H9 (cell line): Measurements from ENCODE around the gene CLK4. TPM values are rescaled to one million over a fixed set of nuclear protein-coding genes. Genes with fewer than 3 reads are reported as not detected.

Source experiments
- DNase-seq: peaks from one replicate; pipeline ENCODE4 v3.0.0-alpha.2; 2017
- H2AFZ ChIP-seq: one replicate; pipeline ENCODE4 v1.6.1; 2013; ENCODE audit warnings: mild to moderate bottlenecking, low read length, control low read depth, moderate library complexity
- H2AK5ac ChIP-seq: 2 replicates; pipeline ENCODE4 v1.6.1; 2013; ENCODE audit warnings: low read length, control low read depth, mixed read lengths; ENCODE audit not compliant: insufficient read length
- H2BK120ac ChIP-seq: one replicate; pipeline ENCODE4 v1.6.1; 2013; ENCODE audit warnings: low read depth, mild to moderate bottlenecking, low read length, control low read depth, inconsistent platforms; ENCODE audit not compliant: poor library complexity, severe bottlenecking
- H2BK12ac ChIP-seq: 2 replicates; pipeline ENCODE4 v1.6.1; 2013; ENCODE audit warnings: low read length, control low read depth, mixed read lengths, low read depth; ENCODE audit not compliant: insufficient read length
- H2BK15ac ChIP-seq: 2 replicates; pipeline ENCODE4 v1.6.1; 2013; ENCODE audit warnings: low read depth, low read length, control low read depth
- H2BK20ac ChIP-seq: one replicate; pipeline ENCODE4 v1.6.1; 2013; ENCODE audit warnings: low read depth, mild to moderate bottlenecking, low read length, control low read depth, inconsistent platforms; ENCODE audit not compliant: poor library complexity, severe bottlenecking
- H2BK5ac ChIP-seq: 2 replicates; pipeline ENCODE4 v1.6.1; 2013; ENCODE audit warnings: low read length, control low read depth, mixed read lengths; ENCODE audit not compliant: insufficient read length
- H3K14ac ChIP-seq: 2 replicates; pipeline ENCODE4 v1.6.1; 2013; ENCODE audit warnings: low read length, control low read depth; ENCODE audit not compliant: insufficient read depth
- H3K18ac ChIP-seq: 2 replicates; pipeline ENCODE4 v1.6.1; 2013; ENCODE audit warnings: low read depth, mild to moderate bottlenecking, mixed read lengths, low read length, control low read depth; ENCODE audit not compliant: insufficient read length
- H3K23ac ChIP-seq: 2 replicates; pipeline ENCODE4 v1.6.1; 2013; ENCODE audit warnings: low read length, control low read depth, mixed read lengths, low read depth; ENCODE audit not compliant: insufficient read length
- H3K23me2 ChIP-seq: 2 replicates; pipeline ENCODE4 v1.6.1; 2013; ENCODE audit warnings: low read depth, mild to moderate bottlenecking, mixed read lengths, low read length, control low read depth; ENCODE audit not compliant: insufficient read length, poor library complexity, severe bottlenecking
- H3K27ac ChIP-seq: 2 replicates; pipeline ENCODE4 v1.5.1; 2013; ENCODE audit warnings: low read length, control low read depth, mixed read lengths, low read depth; ENCODE audit not compliant: insufficient read length
- H3K27me3 ChIP-seq: 2 replicates; pipeline ENCODE4 v1.6.1; 2013; ENCODE audit warnings: low read length, control low read depth, inconsistent platforms; ENCODE audit not compliant: insufficient read depth
- H3K4ac ChIP-seq: 2 replicates; pipeline ENCODE4 v1.6.1; 2013; ENCODE audit warnings: low read depth, mild to moderate bottlenecking, control low read depth, inconsistent platforms, low read length, moderate library complexity
- H3K4me1 ChIP-seq: 2 replicates; pipeline ENCODE4 v1.6.1; 2013; ENCODE audit warnings: low read length, control low read depth, inconsistent platforms; ENCODE audit not compliant: insufficient read depth
- H3K4me2 ChIP-seq: 2 replicates; pipeline ENCODE4 v1.6.1; 2013; ENCODE audit warnings: low read length, control low read depth, mixed read lengths; ENCODE audit not compliant: insufficient read length, insufficient read depth
- H3K56ac ChIP-seq: 2 replicates; pipeline ENCODE4 v1.6.1; 2013; ENCODE audit warnings: low read depth, mild to moderate bottlenecking, mixed read lengths, low read length, control low read depth; ENCODE audit not compliant: insufficient read length
- H3K79me1 ChIP-seq: 2 replicates; pipeline ENCODE4 v1.6.1; 2013; ENCODE audit warnings: low read depth, mild to moderate bottlenecking, moderate library complexity, low read length, control low read depth, inconsistent platforms; ENCODE audit not compliant: insufficient read depth, poor library complexity, severe bottlenecking
- H3K79me2 ChIP-seq: 2 replicates; pipeline ENCODE4 v1.6.1; 2013; ENCODE audit warnings: low read length, control low read depth, inconsistent platforms; ENCODE audit not compliant: insufficient read depth
- H3K9ac ChIP-seq: 2 replicates; pipeline ENCODE4 v1.6.1; 2013; ENCODE audit warnings: low read length, control low read depth, mixed read lengths; ENCODE audit not compliant: insufficient read length; ENCODE audit errors: extremely low read depth
- H3K9me3 ChIP-seq: one replicate; pipeline ENCODE4 v1.6.1; 2013; ENCODE audit warnings: low read depth, low read length, inconsistent platforms; ENCODE audit not compliant: control insufficient read depth
- H3T11ph ChIP-seq: one replicate; pipeline ENCODE4 v1.6.1; 2013; ENCODE audit warnings: mild to moderate bottlenecking, low read length, control low read depth, inconsistent platforms
- H4K20me1 ChIP-seq: one replicate; pipeline ENCODE4 v1.6.1; 2013; ENCODE audit not compliant: control insufficient read depth, insufficient read length, insufficient read depth
- H4K5ac ChIP-seq: 2 replicates; pipeline ENCODE4 v1.6.1; 2013; ENCODE audit warnings: low read depth, mild to moderate bottlenecking, mixed read lengths, low read length, control low read depth; ENCODE audit not compliant: insufficient read length
- H4K8ac ChIP-seq: replicated peaks from 2 replicates; pipeline ENCODE4 v1.6.1; 2013; ENCODE audit warnings: low read length, control low read depth, mixed read lengths, low read depth; ENCODE audit not compliant: insufficient read length
- H4K91ac ChIP-seq: 2 replicates; pipeline ENCODE4 v1.6.1; 2013; ENCODE audit warnings: low read depth, mild to moderate bottlenecking, moderate library complexity, mixed read lengths, low read length, control low read depth; ENCODE audit not compliant: insufficient read length
- H3K27ac Mint-ChIP-seq, 3 experiments: 2 replicates in 2 of 3; 3 replicates in 1 of 3; pipeline ENCODE4 v1.8.0; 2020 to 2021; ENCODE audit warnings: mixed read lengths in 3 of 3, mild to moderate bottlenecking in 1 of 3, moderate library complexity in 1 of 3
- H3K27me3 Mint-ChIP-seq: 2 replicates; pipeline ENCODE4 v1.8.0; 2021; ENCODE audit warnings: low read depth, mild to moderate bottlenecking, moderate library complexity, mixed read lengths
- H3K36me3 Mint-ChIP-seq, 3 experiments: 2 replicates in 2 of 3; 3 replicates in 1 of 3; pipeline ENCODE4 v1.8.0; 2020 to 2021; ENCODE audit warnings: low read depth in 3 of 3, mixed read lengths in 3 of 3; ENCODE audit not compliant: insufficient read depth in 1 of 3
- H3K4me1 Mint-ChIP-seq, 2 experiments: 2 replicates each; pipeline ENCODE4 v1.8.0; 2020; ENCODE audit warnings: mixed read lengths in 2 of 2
- H3K4me3 Mint-ChIP-seq, 2 experiments: 2 replicates in 1 of 2; 3 replicates in 1 of 2; pipeline ENCODE4 v1.8.0; 2020 to 2021; ENCODE audit warnings: mild to moderate bottlenecking in 2 of 2, mixed read lengths in 2 of 2, moderate library complexity in 1 of 2
- H3K9me3 Mint-ChIP-seq, 2 experiments: 2 replicates in 1 of 2; 3 replicates in 1 of 2; pipeline ENCODE4 v1.8.0; 2020; ENCODE audit warnings: mild to moderate bottlenecking in 2 of 2, mixed read lengths in 2 of 2, moderate library complexity in 1 of 2
- WGBS: extraction: QIAGEN DNeasy Blood & Tissue Kit; methylation state at CpG from one replicate; pipeline ENCODE4 v1.1.7; 2013; ENCODE audit warnings: missing lambda C conversion rate, low lambda C conversion rate, mixed read lengths; ENCODE audit not compliant: insufficient read length; ENCODE audit errors: extremely low coverage; 5-methylcytosine and 5-hydroxymethylcytosine counted together
- total RNA-seq: library from RNA; stranded (reverse); gene quantifications from 2 replicates; pipeline ENCODE4 v1.2.1, GENCODE V29; 2021
- TF ChIP-seq, protein P1 (sequence below): fragments of 200-600 bp; sonication (generic); conservative IDR thresholded peaks from 3 replicates; pipeline ENCODE4 v1.8.0; 2021; ENCODE audit warnings: antibody characterized with exemption, mild to moderate bottlenecking

CLK4 gene
- total RNA-seq, 1 experiment from 2014 or later, result 12.5 TPM

- Histone ChIP-seq H3K23me2 (peaks cover 7% of the 10 kb centered on the region), H2AK5ac (no peak overlapping the region), H2AFZ (no peak overlapping the region), H4K8ac (no peak overlapping the region), H3K9me3 (no peaks in the 10 kb centered on the region), H2BK20ac (no peak overlapping the region), H3K18ac (no peak overlapping the region), H3K27ac (no peak overlapping the region), H3K27me3 (no peaks in the 10 kb centered on the region), H3T11ph (no peak overlapping the region), H3K79me2 (no peaks in the 10 kb centered on the region), H3K4me1 (no peaks in the 10 kb centered on the region), H4K91ac (no peak overlapping the region), H3K14ac (no peak overlapping the region), H2BK120ac (no peak overlapping the region), H2BK5ac (no peak overlapping the region), H3K9ac (no peak overlapping the region), H4K5ac (no peak overlapping the region), H3K23ac (no peak overlapping the region), H2BK12ac (no peak overlapping the region), H3K4ac (no peak overlapping the region), H3K79me1 (no peaks in the 10 kb centered on the region), H2BK15ac (no peak overlapping the region), H3K4me2 (no peak overlapping the region), H3K56ac (no peak overlapping the region), H4K20me1 (no peaks in the 10 kb centered on the region)
- no peak for DNase-seq
- Mint-ChIP-seq H3K4me3 (no peak overlapping the region), H3K9me3 (peaks cover 14% of the 10 kb centered on the region in 2 experiments), H3K36me3 (peaks cover 9 to 15% (median 12%) of the 10 kb centered on the region in 3 experiments), H3K27ac (no peak overlapping the region), H3K27me3 (peaks cover 43% of the 10 kb centered on the region), H3K4me1 (peaks cover 3 to 10% of the 10 kb centered on the region in 2 experiments; a peak in 3 of 4 replicates)
- WGBS, result no CpG with 5 or more reads among the region's 7 CpGs
- TF ChIP-seq, protein P1, sequence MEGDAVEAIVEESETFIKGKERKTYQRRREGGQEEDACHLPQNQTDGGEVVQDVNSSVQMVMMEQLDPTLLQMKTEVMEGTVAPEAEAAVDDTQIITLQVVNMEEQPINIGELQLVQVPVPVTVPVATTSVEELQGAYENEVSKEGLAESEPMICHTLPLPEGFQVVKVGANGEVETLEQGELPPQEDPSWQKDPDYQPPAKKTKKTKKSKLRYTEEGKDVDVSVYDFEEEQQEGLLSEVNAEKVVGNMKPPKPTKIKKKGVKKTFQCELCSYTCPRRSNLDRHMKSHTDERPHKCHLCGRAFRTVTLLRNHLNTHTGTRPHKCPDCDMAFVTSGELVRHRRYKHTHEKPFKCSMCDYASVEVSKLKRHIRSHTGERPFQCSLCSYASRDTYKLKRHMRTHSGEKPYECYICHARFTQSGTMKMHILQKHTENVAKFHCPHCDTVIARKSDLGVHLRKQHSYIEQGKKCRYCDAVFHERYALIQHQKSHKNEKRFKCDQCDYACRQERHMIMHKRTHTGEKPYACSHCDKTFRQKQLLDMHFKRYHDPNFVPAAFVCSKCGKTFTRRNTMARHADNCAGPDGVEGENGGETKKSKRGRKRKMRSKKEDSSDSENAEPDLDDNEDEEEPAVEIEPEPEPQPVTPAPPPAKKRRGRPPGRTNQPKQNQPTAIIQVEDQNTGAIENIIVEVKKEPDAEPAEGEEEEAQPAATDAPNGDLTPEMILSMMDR, result no peak
Measured at GRCh38 chr5:178573216-178573615, 53.6 kb downstream of the CLK4 start.
